HG03025 (cell line): ENCODE results near the gene AP3S2.

ENCODE experiments used
- ATAC-seq: cut with Tn5 transposase; IDR thresholded peaks from one replicate; pipeline ENCODE4 v1.9.1; 2021; ENCODE audit warnings: mild to moderate bottlenecking, moderate library complexity; ENCODE audit not compliant: unreplicated experiment, low FRiP score

AP3S2 gene

DNA sequence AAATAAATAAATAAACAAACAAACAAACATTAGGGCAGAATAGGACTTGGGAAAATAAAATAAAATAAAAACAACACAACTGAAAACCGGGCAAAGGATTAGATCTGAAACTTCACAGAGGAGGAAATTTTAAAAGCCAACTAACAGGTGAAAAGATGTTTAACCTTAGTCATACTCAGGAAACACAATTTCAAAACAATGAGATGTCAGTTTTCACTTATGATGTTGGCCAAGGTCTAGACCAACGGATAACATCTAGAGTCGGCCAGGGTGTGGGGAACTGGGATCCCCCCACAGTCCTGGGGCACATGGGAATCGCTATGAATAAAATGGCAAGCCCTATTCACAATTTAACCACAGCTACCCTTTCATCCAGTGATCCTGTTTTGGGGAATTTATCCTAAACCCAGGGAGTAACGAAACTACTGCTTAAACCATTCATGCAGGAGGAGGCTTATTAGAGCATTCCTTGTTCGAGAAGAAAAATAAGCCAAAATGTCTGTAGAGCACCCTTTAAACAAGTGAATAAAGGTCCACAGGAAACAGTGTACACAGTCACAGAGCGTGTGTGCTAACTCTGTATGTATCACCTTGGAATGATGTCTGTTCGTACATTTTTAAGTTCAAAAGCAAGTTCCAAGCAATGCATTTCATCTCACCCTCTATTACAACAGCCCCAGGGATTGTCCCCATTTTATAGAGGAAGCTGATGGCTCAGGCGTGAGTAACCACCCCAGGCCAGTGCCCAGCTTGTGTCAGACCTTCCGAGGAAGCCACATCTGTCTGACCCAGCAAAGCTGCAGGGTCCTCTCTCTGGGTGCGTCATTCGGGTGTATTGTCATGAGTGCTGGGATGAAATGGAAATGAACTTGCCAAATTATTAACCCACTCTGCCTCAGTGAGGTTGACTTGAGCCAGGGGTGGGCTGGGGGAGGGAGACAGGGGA lies 72.9 kb downstream of the AP3S2 start:
- no peak for ATAC-seq

DNA sequence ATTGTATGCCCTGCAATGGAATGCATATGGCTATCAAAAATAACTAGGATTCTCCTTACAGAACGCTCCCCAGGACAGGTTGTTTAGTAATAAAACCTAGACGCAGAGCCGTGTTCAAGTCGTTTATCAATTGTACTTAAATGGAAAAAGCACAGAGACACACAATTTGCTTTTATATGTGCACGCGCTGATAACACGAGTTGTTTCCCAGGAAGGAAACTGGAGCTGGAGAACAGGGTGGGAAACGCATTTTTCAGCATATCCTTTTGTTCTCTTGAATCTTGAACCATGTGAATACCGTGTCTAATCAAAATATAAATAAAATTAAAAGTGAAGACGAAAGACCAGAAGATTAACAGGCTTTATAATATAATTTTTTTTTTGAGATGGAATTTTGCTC lies 75.5 kb downstream of the AP3S2 start:
- ATAC-seq = no peak

DNA sequence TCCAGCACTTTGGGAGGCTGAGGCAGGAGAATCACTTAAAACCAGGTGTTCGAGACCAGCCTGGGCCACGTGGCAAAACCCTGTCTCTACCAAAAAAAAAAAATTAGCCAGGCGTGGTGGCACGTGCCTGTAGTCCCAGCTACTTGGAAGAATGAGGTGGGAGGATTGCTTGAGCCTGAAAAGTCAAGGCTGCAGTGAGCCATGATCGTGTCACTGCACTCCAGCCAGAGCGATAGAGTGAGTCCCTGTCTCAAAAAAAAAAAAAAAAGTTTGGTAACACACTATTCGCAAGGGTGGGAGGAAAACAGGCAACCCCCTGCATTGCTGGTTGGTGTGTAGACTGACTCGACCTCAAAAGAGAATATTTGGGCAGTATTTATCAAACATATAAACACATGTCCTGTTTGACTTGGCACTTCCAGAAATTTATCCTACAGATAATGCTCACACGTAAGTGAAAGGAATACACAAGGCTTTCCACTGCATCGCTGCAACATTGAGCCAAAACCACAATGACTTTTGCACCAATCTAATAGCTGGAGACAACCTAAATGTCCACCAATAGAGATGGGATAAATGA lies 76.0 kb downstream of the AP3S2 start:
- no peak for ATAC-seq

- ATAC-seq = no peak
These were observed 78.0 kb downstream of the AP3S2 start for GRCh38 chr15:89815769-89816168.

DNA sequence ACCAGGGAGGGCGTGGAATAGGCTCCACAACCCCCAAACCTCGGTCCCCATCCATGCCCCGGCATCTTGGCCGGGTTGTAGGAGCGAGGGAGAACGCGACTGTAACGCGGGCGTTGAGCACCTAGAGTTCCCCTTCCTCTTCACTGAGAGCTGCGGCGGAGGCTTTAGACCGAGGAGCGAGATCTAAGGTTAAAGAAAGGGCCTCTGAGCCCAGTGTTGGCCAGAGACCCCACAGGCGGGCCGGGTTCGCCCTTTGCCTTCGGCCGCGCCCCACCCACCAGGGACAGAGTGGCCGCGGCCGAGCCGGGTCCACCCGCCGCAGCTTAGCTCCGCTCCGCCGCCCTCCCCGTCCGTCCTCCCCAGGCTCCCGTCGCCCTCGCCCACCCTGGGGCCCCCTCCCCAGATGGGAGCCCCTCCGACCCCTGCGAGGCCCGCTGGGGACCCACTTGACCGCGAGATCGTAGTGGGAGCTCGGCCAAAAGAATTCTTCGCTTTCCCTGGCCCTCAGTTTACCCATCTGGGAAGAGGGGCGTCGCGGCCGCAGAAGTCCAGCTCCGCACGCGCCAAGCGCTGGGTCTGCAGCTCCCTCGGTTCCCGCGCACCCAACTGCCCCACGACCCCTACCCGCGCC lies 79.6 kb downstream of the AP3S2 start:
- ATAC-seq = no peak

GRCh38 chr15:89813381-89814111 lies 80.2 kb downstream of the AP3S2 start:
- ATAC-seq = no peak

GRCh38 chr15:89812847-89813320 lies 80.9 kb downstream of the AP3S2 start:
- ATAC-seq = no peak

DNA sequence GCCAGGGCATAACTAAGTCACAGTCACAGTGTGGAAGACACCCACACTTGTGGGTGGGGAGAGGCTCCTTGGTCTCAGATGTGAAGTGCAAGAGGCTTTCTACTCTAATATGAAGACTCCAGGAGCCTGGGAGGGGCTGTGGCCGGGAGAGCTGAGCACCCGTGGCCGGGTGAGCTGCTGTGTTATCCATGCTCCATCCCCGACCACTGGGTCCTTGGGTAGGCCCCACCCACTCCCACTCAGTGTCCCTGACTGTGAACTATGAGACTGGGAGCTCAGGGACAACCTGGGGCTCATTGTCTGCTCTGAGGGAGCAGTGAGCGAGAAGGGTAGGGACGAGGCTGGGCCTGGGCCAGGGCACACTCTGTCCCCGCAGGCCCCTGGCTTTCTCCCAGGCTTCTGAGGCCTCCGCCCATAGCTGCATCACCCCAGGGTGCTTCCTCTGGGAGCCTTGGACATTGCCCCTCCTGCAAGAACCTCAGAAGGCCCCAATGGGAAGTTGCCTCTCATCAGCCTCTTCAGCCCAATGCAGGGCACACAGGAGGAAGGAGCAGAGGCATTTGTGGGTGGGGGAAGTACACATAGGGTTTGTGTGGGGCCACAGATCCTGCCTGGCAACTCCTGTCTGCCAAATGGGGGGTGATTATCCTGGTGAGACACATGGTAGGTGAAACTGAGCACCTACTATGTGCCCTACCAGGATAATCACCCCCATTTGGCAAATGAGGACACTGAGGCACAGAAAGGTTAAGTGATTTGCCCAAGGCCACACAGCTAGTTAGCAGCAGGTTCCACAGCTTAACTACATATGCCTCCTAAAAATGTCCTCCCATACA lies 81.6 kb downstream of the AP3S2 start:
- ATAC-seq = no peak

- ATAC-seq = no peak
These were observed 83.0 kb downstream of the AP3S2 start for GRCh38 chr15:89810837-89811236.

- ATAC-seq = no peak
These were observed 84.0 kb downstream of the AP3S2 start for GRCh38 chr15:89809787-89810148.

GRCh38 chr15:89809093-89809786 lies 84.6 kb downstream of the AP3S2 start:
- no peak for ATAC-seq

DNA sequence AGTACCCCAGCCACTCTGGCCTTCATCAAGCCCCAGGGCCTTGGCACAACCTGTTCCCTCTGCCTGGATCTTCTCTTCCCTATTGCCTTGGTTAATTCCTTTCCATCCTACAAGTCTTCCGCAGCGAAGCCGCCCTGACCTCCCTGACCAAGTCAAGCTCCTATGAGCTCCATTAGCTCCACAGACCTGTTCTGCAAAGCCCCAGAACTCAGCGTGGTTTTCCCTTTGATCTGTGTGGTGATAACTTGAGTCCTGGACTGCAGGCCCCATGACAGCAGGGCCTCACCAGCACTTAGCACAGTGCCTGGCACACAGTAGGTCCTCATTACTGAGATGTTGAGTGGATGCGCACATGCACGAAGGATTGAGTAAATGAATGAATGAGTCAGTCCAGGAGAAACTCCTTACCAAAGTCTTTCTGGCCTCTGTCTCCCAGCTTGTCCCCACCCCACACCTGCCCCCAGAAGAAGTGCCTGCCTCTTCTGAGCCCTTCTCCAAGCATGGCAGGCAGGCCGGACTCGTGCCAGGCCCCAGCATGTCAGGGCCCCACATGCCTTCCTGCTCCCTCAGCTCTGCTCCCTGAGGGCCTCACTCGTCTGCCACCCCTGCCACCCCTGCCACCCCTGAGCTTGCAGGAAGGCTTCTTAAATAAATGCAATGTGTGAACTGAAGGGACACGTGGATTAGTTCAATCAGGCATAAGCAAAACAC lies 85.5 kb downstream of the AP3S2 start:
- ATAC-seq = no peak

GRCh38 chr15:89807689-89808088 lies 86.1 kb downstream of the AP3S2 start:
- ATAC-seq = no peak

GRCh38 chr15:89806559-89807550 lies 86.9 kb downstream of the AP3S2 start:
- no peak for ATAC-seq

DNA sequence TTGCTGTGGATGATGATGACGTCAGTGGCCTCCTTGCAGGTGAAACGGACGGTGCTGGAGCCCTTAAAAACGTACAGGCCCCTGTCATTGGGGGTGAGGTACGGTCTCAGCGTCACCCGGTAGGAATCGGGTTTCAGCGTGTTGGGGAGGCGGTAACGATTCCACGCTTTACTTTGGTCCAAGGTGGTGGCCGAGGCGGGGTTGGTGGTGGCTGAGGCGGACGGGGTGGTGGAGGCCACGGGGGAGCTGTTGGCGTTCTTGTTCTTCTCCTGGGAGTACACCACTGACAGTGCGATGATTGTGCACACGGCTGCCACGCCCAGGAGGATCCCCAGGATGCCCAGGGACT lies 87.6 kb downstream of the AP3S2 start:
- ATAC-seq = no peak

- no peak for ATAC-seq
These were observed 88.3 kb downstream of the AP3S2 start for GRCh38 chr15:89805241-89806209.
